Myocyte (in vitro differentiated cells): ENCODE results near the gene HNF4A. TPM values are rescaled to one million over a fixed set of nuclear protein-coding genes. Genes with fewer than 3 reads are reported as not detected.
A peak's percentile ranks its signal among the peaks of the same experiment; 100 is the strongest.
"Not testable (repeated sequence)": the region's sequence is repeated elsewhere in the genome, so short reads cannot be mapped to it uniquely, and the experiment has no call there.

Experiments
- DNase-seq: peaks from one replicate; pipeline ENCODE4 v3.0.0-alpha.2; 2012; ENCODE audit warnings: low read depth
- total RNA-seq: library from RNA; depleted of rRNA; stranded (reverse); fragments of >200 nt; gene quantifications from 2 replicates; pipeline ENCODE4 v1.2.3, GENCODE V29; 2014

Gene HNF4A
- total RNA-seq, 1 donor from 2014 or later: not detected

DNA sequence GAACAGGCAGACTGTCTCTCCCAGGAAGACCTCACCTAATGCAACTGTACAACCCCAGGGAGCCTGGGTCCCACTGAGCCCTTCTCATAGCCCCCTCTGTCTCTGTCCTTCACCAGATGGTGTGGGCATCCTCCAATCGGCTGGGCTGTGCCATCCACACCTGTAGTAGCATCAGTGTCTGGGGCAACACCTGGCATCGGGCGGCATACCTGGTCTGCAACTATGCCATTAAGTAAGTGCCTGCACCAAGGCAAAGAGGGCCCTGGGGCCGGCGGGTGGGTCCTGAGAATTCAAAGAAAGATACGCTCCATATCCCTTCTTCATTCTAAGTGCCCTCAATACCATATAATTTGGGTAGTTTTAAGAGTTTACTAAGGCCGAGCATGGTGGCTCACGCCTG, 10.4 kb upstream of the HNF4A start:
- no peak for DNase-seq

- not testable (repeated sequence) for DNase-seq
These were observed 9.6 kb upstream of the HNF4A start for GRCh38 chr20:44345941-44346340.

GRCh38 chr20:44348168-44348659, 7.3 kb upstream of the HNF4A start:
- no peak for DNase-seq

DNA sequence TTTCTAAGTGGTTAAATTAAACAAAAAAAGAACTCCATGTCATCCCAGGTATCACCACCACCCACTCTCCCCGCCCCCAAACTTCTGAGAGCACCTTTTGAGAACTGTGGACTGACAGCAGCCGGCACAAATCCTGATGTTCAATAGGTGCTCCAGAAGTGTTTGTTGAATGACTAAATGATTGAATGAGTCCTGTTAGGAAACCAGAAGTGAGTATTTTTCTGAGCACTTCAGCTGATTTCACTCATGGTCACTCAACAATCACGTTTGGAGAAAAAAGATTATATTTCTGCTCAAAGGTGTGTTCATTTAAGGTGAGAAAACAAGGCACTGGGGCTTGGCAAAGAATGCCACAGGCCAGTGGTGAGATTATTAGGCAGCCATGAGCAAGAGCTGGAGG, 6.2 kb upstream of the HNF4A start:
- DNase-seq: no peak

DNA sequence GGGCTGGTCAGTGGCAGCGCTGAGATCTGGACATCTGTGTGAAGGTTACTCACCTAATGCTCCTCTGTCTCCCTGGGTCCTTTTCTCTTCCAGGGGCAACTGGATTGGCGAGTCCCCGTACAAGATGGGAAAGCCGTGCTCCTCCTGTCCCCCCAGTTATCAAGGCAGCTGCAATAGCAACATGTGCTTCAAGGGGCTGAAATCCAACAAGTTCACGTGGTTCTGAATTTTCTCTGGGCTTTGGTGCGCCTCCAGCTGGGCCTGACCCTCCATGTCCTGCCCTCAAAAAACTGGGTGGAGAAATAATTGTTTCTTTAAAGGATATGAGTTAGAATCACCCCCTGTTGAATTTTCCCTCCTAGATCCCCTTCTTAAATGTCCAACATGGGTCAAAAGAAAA, 4.9 kb upstream of the HNF4A start:
- DNase-seq: no peak

DNA sequence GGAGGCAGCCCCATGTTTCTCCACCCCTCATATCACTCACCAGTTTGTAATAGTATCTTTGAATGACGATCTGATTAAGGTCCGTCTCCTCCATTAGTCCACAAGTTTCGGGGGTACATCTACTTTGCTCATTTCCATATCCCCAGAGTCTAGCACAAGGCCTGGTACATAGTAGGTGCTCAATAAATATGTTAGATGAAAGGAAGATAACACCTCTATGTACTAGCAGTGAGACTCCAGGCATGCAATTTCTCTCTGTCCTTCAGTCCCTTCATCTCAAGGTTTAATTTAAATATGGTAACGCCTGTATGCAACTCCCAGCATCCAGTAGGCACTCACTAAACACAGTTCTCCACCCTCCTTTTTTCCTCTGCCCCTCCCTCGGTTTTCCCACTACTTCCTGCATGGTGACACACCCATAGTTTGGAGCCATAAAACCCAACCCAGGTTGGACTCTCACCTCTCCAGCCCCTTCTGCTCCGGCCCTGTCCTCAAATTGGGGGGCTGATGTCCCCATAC, 461 bp upstream of the HNF4A start:
- DNase-seq: no peak

GRCh38 chr20:44356353-44356723, 839 bp downstream of the HNF4A start:
- no peak for DNase-seq

DNA sequence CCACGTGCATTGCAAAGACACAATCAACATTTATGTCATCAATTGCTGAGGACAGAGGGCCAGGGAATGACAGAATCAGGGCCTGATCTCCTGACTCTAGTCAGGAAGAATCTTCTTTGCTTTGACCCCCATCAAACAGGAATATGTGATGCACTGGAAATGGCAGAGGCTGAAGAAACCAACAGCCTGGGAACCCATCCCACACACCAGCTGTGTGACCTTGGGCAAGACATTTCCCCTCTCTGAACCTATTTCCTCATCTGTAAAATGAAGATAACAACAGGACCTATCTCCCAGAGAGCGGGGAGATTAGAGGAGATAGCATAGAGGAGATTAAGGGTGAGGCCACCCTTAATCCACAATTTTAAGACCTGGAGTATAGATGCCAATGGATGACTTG, 1.5 kb downstream of the HNF4A start:
- no peak for DNase-seq

DNA sequence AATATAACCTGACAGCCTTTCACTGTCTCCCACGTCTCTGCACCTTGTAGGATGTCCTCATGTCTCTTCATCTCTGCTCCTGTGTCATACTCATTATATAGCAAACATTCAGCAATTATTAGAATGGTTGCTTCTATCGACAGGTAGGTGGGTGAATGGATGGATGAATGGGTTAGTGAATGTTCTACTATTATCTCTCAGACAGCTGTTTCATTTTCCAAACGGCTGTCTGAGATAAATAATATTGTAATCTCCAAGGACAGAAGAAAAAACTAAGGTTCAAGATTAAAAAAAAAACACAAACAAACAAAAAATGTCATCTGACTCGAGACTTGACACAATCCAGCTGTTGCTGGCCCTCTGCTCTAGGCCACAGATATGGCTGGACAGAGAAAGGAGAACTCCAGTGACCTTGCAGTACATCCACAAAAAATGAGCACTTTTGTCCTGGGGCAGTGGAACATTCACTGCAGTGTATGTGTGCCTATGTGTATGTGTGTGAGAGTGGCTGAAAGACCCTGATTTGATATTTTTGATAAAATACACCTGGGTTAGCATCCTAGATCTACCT, 2.1 kb downstream of the HNF4A start:
- DNase-seq: peak; percentile 8

DNA sequence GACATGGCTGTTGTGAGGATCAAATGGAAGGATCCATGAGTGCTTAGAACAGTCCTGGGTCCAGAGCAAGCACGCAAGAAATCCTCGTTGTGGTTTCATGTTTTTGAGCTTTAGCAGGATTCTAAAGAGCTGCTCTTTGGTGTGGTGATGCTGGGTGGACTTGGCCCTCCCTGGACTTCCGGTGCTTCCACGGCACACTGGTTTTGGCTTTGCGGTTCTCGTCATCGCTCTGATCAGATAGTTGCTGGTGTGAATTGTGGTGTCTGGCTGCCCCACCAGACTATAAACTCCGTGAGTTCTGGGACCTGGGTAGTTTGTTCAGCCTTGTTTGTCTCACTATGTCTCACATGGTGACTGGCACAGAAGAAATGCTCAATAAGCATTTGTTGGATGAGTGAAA, 3.3 kb downstream of the HNF4A start:
- DNase-seq: no peak

DNA sequence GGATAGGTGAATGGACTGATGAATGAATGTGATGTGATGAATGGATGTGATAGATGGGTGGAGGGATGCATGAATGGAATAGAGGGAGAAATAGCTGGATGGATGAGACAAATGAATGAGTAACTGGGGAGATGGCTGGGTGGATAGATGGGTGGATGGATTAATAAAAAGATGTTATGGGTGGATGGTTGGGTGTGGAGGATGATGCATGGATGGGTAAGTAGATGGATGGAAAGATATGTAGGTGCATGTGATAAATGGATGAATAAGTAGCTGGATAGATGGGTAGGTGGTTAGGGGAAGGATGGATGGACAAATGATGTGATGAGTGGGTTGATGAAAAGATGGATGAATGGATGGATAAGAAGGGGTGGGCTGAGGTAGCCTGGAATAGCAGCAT, 4.7 kb downstream of the HNF4A start:
- no peak for DNase-seq

GRCh38 chr20:44361021-44361420, 5.5 kb downstream of the HNF4A start:
- DNase-seq: no peak

- no peak for DNase-seq
These were observed 7.0 kb downstream of the HNF4A start for GRCh38 chr20:44362466-44362940.

GRCh38 chr20:44364068-44364467, 8.6 kb downstream of the HNF4A start:
- DNase-seq: no peak

DNA sequence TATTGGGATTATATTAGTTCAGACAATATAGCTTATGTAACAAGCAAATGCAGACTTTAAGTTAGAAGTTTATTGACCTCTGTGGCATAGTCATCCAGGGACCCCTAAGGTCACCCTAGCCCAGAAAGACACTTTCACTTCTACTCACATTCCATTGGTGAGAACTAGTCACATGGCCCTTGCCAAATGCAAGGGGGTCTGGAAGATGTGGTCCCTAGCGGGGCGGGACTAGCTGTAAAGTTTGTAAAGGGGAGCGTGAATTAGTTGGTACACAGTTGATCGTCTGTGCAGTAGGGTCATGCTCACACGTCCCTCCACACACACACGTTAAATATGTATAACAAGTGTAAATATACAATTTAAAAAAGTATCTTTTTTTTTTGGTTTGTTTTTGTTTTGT, 9.3 kb downstream of the HNF4A start:
- no peak for DNase-seq

GRCh38 chr20:44367746-44368145, 12.2 kb downstream of the HNF4A start:
- no peak for DNase-seq

GRCh38 chr20:44370639-44371218, 15.2 kb downstream of the HNF4A start:
- DNase-seq: no peak

DNA sequence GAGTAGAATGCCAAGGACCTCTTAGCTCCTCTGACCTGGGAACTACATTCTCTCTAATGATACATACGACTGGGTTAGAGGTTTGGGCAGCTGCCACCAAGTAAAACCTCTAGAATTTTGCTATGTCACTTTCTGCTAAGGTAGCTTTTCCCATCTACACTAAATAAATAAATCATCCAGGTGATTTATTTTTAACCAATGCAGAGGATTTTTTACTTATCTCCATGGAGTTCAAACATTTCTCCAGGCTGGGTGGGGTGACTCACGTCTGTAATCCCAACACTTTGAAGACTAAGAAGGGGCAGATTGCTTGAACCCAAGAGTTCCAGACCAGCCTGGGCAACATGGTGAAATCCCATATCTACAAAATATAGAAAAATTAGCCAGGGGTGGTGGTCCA, 27.1 kb downstream of the HNF4A start:
- no peak for DNase-seq

DNA sequence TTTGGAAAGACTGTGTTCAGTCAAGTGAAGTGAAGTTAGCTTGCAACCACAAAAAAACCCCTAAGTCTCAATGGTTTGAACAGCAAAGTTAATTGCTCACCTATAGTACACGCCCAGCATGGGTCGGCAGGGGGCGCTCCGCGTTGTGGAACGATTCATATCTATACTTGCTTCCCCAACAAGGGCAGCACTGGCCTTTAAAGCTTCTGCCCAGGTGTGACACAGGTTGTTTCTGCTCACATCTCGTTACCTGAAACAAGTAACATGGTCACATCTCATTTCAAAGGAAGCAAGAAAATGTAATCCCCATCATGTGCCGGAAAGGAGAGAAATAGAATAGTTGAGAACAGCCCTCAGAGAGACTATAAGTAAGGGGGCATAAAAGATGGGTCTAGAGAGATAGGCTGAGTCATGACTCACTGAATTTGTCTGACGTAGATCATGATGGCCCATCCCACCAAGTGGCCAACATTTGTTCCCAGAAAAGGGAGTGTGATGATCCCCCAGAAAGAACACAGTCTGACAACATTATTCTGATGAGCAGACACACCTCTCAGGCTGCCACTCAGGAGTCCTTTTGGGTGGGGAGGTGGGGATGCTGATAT, 29.0 kb downstream of the HNF4A start:
- peak; percentile 54 for DNase-seq

DNA sequence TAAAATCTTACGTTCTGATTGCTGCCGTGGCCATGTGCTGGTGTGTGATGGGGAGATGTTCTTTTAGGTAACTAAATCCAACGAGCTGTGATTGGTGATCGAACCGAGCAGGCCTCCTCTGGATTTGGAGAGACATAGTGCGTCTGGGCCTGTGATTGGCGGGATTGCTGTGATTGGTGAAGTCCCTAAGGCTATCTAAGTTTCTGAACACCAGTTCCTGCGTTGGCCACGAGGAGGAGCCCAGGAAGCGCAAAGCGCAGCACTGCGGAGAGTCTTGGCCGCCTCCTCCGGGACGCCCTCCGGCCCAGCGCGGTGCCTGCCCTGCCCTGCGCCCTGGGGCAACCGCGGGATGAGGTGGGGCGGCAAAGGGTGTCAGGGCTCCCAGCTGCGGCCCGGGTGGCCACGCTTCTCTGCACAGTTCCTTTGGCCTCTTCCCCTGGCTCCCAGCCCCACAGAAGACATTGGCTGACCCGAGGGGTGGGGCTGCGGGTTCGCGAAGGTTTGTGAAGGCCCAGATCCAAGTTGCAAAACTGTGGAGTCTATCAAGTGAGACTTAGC, 33.0 kb downstream of the HNF4A start:
- DNase-seq: peak; percentile 69

- no peak for DNase-seq
These were observed 34.4 kb downstream of the HNF4A start for GRCh38 chr20:44389871-44390270.

GRCh38 chr20:44390280-44390679, 34.8 kb downstream of the HNF4A start:
- no peak for DNase-seq
